ENCODE measurements around the gene TUBB.

The TUBB gene

GRCh38 chr6:30722280-30723112, 2.3 kb downstream of the TUBB start:
- peaks cover 15 to 49% of the 10 kb centered on the region in 2 experiments for H3K36me3 ChIP-seq (ENCODE audit: control insufficient read depth in 2 of 2, insufficient read depth in 1 of 2, low read length in 2 of 2)
- CTCF ChIA-PET = interaction anchor here (0.5 to 18.7 kb wide), 59 partner anchors 9 to 365 kb away, joined by 3 to 692 read pairs (median 4); partner anchors contain the start of genes DHX16, MRPS18B, NRM and PPP1R10
- peaks cover 6% of the 10 kb centered on the region for H3K4me1 ChIP-seq (ENCODE audit: control insufficient read depth, insufficient read depth, low read length)
- TF ChIP-seq ZNF514 (tag by site-specific recombination; IDR thresholded peaks at IDR 0.05) (no peak), ZNF138 (tag by site-specific recombination; IDR thresholded peaks at IDR 0.05; ENCODE audit: borderline replicate concordance) (no peak), ZNF16 (tag by site-specific recombination; IDR thresholded peaks at IDR 0.05; ENCODE audit: low read depth) (no peak), ZNF354C (tag by site-specific recombination; IDR thresholded peaks at IDR 0.05; ENCODE audit: borderline replicate concordance, low read depth) (no peak), TSHZ1 (tag by site-specific recombination; IDR thresholded peaks at IDR 0.05; ENCODE audit: borderline replicate concordance) (no peak), ZNF670 (tag by site-specific recombination; IDR thresholded peaks at IDR 0.05; ENCODE audit: low read depth) (no peak), ZBTB20 (tag by site-specific recombination; IDR thresholded peaks at IDR 0.05) (no peak), ZNF747 (tag by site-specific recombination; IDR thresholded peaks at IDR 0.05) (no peak), ZNF398 (tag by site-specific recombination; IDR thresholded peaks at IDR 0.05) (no peak), ZNF433 (tag by site-specific recombination; IDR thresholded peaks at IDR 0.05; ENCODE audit: low read depth) (no peak), ZNF132 (tag by site-specific recombination; IDR thresholded peaks at IDR 0.05; ENCODE audit: borderline replicate concordance) (no peak), ZNF211 (tag by site-specific recombination; IDR thresholded peaks at IDR 0.05; ENCODE audit: low read depth) (no peak), ZNF184 (tag by site-specific recombination; IDR thresholded peaks at IDR 0.05) (peak; percentile 69; the same call in 1 of the 2 replicates), AEBP2 (tag by site-specific recombination; IDR thresholded peaks at IDR 0.05; ENCODE audit: borderline replicate concordance) (0 out of 2 replicates have a peak, but pooled peaks have one; percentile 4), ZNF10 (tag by site-specific recombination; IDR thresholded peaks at IDR 0.05) (peak; percentile 14; the same call in 1 of the 2 replicates), EGR2 (tag by site-specific recombination; IDR thresholded peaks at IDR 0.05; ENCODE audit: low read depth) (no peak), ZNF777 (tag by site-specific recombination; IDR thresholded peaks at IDR 0.05; ENCODE audit: borderline replicate concordance) (no peak), OSR2 (tag by site-specific recombination; IDR thresholded peaks at IDR 0.05) (no peak), ZNF48 (tag by site-specific recombination; IDR thresholded peaks at IDR 0.05) (no peak), KLF16 (tag by site-specific recombination; IDR thresholded peaks at IDR 0.05) (no peak), TCF7L2 (IDR thresholded peaks at IDR 0.05; ENCODE audit: borderline replicate concordance, low read depth, low read length) (no peak), KLF7 (tag by site-specific recombination; IDR thresholded peaks at IDR 0.05; ENCODE audit: borderline replicate concordance) (no peak), YY2 (tag by site-specific recombination; IDR thresholded peaks at IDR 0.05) (no peak), ZNF394 (tag by site-specific recombination; IDR thresholded peaks at IDR 0.05; ENCODE audit: borderline replicate concordance) (peak; percentile 98), ZNF561 (tag by site-specific recombination; IDR thresholded peaks at IDR 0.05; ENCODE audit: borderline replicate concordance) (peak; percentile 70; the same call in 1 of the 2 replicates), ZFP3 (tag by site-specific recombination; IDR thresholded peaks at IDR 0.05; ENCODE audit: low read depth) (no peak), PRDM6 (tag by site-specific recombination; IDR thresholded peaks at IDR 0.05) (no peak)

More at GRCh38 chr6:30722280-30723112, 2.3 kb downstream of the TUBB start:
- no peaks in the 10 kb centered on the region for H3K9me3 ChIP-seq (ENCODE audit: control insufficient read depth, insufficient read depth, low read depth, low read length)
- H3K27ac ChIP-seq (ENCODE audit: extremely low read depth, low read depth, low read length) = peak overlapping the region; percentile 93
- POLR2A ChIA-PET = interaction anchor here (0.6 to 10.1 kb wide), 18 partner anchors 8 to 125 kb away, joined by 3 to 235 read pairs (median 7); partner anchors contain the start of genes DHX16, FLOT1 and NRM
- peak overlapping the region; percentile 87 for H3K4me3 ChIP-seq (ENCODE audit: low read depth, low read length)
